Stimulated activated CD8-positive, alpha-beta memory T cell treated with anti-CD3 and anti-CD28 coated beads, Interleukin-12 subunit alpha, Interleukin-12 subunit beta, amount 100 ng/mL, for 1 hour (primary cell): ENCODE data around the gene AUTS2.

Experiments
- DNase-seq: peaks from one replicate; pipeline ENCODE4 v3.0.0-alpha.2; 2020; ENCODE audit warnings: low read depth

AUTS2 gene

DNA sequence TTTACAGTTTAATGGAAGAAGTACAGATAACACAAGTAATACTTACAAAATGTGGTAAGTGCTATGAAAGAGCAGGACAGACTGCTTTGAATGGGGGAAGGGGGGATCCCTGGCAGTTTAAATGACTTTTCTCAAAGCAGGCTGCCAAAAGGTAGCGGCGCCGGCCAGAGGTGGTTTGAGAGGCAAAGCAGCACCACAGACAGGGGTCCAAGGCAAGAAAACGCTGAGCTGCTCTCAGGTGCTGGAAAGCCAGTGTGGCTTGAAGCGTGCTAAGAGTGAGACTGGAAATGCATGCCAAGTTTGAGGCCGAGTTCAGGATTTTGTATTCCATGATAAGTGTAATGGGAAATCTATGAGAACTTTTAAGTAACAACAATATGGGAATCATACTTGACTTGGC lies 437.7 kb downstream of the AUTS2 start:
- no peak for DNase-seq

DNA sequence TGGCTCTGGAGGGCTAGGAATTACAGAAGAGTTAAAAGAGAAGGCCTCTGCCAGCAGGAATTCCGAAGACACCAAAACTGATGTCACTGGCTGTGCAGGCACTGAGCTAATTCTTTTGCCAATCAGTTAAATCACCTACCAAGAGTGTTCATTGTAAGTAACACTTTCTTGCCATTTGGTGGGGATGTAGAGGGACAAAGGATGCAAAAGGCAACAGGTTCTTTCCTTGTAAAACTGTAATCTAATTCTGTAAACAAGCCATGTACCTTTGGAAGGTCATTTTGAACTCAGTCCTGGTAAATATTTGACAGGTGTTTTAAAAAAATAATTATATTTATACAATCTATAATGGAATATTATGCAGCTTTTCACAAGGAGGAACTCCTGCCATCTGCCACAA lies 438.4 kb downstream of the AUTS2 start:
- DNase-seq: no peak

DNA sequence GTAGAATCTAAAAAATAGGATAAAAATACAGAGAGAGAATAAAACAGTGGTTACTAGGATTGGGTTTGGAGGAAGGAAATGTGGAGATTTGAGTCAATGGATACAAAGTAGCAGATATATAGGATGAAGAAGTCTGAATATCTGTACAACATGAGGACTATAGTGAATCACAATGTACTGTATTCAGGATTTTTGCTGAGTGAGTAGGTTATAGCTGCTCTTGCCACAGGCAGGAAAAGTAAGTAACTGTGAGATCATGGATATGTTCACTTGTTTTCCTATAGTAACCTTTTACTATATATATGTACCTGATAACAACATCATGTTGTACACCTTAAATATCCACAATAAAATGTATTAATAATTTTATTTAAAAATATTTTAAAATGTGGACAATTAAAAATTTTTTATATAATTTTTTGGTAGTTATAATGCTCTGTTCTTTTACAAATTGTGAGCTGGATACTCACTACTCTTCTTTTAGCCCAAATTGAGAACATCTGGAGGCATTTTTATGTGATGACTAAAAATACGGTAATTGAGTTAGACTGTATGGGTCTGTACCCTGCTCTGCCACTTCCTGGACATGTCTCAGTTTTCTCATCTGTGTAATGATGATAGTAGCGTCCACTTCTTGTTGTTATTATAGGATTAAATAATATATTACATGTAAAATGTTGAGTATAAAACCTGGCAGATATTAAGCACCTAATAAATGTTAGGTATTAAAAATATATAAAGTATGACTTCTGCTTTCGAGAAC lies 439.1 kb downstream of the AUTS2 start:
- no peak for DNase-seq

DNA sequence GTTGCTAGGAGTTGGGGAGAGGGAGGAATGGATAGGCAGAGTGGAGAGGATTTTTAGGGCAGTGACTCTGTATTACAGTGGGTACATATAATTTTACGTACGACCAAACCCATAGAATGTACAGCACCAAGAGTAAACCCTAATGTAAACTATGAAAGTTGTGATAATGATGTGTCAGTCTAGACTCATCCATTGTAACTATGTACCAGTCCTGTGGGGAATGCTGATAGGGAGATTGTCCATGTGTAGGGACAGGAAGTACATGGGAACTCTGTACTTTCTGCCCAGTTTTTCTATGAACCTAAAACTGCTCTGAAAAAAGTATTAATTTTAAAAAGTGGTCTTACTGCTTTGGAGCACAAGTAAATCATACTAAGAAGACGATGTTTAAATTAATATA lies 441.8 kb downstream of the AUTS2 start:
- no peak for DNase-seq

DNA sequence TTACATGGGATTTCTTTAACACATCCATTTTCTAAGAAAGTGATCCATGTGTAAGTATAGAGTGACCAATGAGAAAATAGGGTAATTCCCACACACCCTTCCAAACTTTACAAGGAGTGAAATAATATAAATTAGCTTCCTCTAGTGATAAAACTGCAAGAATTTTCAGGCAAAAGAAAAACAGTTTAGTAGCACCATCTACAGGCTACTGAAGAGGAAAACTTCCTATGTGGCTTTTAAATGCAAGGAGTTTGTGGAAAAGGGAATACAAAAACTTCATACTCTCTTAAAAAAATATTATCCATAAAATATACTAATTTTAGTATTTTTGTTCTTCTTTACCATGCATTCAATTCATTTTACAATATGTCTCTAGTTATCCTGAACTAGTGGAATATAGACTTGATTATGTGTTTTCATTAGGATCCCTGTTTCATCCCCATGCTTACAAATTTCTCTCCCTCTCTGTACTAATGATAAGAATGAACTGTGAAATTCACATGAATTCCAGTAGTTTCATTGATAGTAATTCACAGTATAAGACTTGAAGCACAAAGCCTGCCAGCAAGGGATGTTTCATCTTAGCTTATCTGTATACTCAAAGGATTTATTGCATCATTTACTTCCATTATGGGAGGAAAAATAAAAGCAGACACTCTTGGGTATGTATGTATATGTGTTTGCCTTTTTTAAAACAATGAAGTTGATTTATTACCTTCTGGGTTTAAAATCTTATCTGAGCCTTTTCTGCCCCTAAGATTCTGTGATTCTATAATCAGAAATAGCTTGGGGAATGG lies 442.9 kb downstream of the AUTS2 start:
- no peak for DNase-seq

DNA sequence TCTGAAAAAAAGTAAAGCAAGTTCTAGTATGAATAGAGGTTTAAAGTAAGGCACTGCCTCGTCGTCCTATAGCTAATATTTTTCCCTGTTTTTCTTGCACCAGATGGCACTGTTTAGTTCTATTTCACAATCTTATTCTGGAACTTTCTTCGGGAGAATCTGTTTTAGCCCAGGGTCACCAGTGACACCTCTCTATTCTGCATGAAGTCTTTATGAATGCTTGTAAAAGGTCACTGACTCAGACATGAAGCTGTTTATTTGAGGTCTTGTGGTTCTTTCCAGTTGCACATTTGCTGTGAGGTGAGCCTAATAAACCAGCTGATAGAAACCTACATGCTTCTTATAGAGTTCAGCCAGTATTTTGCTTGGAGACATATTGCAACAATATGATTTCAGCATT lies 444.3 kb downstream of the AUTS2 start:
- DNase-seq: no peak

DNA sequence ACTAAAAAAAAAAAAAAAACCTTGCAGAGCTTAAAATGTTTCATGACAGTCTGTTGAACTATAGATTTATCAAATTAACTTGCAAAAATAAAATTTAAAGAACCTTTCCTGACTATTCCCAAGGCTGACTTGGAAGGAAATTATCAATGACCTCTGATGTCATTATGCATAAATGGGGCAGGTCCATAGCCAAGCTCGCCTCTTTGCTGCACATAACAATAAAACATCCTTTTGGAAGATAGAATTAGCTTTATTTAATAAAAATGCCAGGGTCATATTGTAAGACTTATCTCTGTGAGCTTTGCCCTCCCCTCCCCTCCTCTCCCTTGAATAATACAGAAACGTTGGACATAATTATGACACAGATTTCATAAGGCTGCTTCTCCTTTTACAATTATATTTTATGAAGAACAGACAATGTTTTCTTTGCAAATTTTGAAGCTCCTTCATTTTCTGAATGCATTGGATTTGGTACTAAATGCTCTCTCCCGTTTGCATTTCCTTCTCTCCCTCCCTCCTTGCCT lies 444.8 kb downstream of the AUTS2 start:
- DNase-seq: no peak

DNA sequence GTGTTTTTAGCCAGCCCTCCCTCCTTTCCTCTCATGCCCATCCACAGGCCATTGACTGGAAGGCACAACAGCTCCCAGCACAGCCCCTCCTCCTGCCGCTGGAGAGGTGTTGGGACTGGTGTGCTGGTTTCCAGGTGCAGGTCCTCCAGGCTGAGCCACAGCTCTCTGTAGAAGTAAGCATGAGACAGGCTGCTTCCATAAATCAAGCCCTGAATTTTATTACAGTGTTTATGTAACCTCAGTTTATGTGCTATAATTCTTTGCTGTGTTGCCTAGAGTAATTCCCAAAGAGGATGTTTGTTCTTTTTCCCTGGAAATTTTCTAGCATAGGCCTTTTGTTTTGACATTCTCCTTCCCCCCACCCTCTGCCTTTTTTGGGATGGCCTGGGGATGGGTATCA lies 445.8 kb downstream of the AUTS2 start:
- DNase-seq: no peak

DNA sequence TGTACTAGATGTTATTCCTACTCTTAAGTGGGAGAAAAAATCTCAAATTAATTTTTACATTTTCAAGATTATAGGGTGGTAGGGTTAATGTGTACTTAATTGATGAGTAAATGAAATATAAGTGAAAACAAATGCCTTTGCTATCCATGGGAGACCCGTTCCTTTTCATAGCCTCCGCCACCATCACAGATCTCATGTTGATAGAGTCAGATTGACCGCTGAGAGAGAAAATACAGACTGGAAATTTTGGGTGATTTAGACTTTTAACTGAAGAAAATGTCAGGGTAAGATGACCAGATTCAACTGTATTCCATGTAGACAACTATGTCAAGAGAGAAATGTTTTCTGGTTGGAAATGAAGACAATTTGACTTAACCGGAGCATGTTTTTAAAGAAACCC lies 446.2 kb downstream of the AUTS2 start:
- DNase-seq: no peak

DNA sequence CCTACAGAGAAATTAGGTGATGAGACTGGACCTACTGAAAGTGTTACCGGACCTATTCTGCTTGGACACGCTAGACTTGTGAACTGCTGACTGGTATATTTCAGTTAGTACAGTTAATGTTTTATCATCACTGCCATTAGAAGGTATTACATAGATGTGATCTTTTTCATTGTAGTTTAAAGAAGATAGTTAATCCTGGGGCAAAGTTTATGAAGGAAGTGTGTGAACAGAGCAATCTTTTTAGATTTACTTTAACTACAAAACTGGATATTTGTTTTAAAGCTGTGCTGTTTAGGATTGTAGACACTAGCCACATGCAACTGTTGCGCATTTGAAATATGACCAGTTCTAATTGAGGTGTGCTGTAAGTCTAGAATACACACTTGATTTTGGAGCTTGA lies 446.7 kb downstream of the AUTS2 start:
- no peak for DNase-seq

DNA sequence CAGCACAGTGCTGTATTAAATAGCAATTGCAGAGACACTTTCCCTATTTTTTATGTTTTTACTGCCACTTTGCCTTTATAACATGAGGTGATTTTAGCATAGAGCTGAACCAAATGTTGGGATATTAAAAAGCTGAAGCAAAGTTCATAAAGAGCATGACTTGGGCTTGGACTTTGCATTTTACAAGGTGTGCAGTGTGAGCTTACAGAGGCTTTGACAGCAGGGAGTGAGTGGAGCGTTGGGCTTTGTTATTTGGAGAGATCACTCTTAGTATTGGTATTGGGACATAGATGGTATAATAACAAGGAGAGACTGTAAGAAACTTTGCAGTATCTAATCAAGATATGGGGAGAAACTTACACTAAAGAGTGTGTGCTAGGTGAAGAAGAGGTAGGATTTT lies 449.1 kb downstream of the AUTS2 start:
- DNase-seq: no peak

DNA sequence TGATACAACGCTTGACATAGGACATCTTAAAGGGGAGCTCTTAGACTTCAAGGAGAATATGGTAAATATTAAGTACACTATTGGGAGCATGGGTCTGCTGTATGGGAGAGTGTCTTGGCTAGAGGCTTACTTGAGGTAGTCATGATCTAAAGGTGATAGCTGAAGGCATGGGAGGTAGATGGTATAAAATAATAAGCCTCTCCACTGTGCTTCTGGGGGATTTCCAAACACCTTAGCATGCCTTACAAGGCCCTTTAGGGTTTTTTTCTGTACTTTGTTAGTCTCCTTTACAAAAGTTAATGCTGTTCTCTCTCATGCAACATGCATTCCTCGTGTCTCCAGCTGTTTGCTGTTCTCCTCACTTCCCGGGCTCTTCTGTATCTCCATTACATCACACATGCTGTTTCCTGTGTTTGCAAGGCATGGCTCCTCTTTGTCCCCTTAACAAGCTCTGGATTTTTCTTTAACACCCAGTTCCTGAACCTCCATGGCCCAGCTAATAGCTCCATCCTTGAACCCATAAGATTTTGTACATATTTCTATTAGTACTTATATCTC lies 449.7 kb downstream of the AUTS2 start:
- DNase-seq: no peak

DNA sequence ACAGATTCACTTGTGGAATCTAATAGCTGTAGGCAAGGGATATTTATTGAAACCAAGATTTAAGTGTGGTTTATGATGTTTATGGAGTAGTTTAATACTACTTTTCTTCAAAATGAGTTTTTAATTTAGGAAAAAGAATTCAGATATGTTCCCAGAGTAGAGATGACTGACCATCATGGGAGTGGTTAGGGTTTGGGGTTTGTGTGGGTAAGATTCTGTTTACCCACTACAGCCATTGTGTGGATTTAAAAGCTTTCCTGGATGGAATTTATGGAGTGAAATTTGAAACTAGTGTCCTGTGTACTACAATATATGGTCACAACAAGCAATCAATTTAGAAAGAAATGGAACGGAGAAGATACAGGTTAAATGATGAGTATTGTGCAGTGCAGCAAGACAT lies 453.5 kb downstream of the AUTS2 start:
- DNase-seq: no peak

DNA sequence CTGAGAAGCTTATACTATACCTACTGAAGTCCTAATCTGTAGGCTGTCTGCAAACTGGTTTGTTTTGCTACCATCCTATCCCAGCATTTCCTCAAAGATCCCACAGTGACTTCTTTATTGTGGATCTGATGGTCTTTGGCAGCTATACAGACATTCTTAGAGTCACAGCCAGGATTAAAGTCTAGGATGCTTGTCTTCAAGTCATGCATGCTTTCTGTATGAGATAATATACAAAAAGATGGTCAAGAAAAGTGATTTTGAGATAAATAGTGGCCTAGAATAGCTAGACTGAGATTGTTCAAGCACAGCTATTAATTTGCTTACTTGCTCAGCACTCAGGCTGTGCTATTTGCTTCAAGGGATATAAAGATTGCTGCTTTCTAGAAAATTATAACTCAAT lies 454.4 kb downstream of the AUTS2 start:
- DNase-seq: no peak

DNA sequence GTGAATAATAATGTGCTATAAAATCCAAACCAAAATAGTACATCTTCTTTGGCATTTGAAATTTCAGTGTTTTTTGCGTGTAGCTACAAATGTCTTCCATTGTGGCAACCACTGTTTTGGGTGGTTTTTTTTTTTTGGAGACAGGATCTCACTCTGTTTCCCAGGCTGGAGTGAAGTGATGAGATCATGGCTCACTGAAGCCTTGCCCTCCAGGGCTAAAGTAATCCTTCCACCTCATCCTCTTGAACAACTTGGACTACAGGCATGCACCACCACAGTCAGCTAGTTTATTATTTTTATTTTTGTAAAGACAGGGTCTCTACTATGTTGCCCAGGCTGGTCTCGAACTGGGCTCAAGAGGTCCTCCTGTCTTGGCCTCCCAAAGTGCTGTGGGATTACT lies 455.1 kb downstream of the AUTS2 start:
- no peak for DNase-seq

DNA sequence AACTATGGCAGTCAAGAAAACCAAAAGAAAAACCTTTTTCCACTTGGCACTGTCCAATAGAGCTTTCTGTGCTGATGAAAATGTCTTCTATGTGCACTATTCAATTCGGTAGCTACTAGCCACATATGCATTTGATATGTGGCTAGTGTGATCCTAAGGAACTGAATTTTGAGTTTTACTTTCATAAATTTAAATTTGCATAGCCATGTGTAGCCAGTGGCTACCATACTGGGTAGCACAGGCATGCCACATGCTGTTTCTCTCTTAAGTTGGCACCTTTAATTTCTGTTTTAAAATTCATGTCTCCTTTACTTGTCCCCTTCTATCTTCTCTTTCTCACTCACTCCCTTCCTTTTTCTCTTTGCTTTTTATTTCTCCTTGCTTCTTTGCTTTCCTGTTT lies 455.7 kb downstream of the AUTS2 start:
- DNase-seq: no peak

DNA sequence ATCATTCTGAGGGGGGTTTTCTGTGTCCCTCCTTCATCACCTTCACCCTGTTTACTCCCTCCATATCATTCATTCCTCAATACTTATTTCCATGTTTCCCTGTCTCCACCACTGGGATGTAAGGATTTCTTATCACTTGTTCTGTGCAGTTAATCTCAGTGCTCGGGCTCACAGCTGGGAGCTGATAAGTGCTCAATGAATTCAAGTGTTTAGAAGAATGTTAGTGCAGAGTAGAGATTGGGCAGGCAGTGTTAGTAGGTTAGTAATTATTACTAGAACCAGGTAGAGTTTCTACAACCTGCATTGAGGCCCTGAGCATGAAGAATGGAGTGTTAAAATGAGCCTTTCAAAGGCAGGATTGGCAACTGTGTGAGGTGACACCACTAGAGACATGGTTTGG lies 458.1 kb downstream of the AUTS2 start:
- no peak for DNase-seq

DNA sequence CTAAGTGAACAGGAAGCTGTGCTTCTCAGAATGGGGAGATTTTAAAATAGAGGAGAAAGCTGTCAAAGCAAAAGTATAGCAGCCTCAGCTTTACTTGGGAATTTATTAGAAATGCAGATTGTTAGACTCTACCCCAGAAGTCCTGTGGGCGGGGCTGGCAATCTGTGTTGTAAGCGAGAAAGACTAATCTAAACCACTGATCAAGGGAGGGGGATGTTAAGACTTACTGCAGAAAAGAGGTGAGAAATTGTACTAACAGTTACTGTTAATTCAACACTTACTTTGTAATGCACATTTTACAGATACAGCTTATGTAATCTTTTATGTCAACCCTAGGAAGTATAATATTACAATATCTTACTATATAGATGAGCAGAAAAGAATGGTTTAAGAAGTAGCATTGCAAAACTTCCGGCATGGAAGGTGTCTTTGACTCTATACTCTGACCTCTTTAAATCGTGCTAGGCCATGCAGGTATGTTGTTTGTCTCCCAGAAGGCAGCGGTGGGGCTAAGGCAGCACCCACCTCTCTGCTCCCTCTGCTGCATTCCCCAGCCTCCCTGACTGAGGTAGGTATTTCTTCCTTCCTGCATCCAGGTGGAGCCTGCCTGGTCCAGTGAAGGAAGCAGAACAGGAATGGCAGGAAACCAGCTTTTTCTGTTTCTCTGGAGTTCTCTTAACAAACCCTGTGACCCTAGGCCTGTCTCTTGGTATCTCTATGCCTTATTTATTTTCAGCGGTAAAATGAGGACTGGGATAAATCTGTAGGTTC lies 462.2 kb downstream of the AUTS2 start:
- no peak for DNase-seq

DNA sequence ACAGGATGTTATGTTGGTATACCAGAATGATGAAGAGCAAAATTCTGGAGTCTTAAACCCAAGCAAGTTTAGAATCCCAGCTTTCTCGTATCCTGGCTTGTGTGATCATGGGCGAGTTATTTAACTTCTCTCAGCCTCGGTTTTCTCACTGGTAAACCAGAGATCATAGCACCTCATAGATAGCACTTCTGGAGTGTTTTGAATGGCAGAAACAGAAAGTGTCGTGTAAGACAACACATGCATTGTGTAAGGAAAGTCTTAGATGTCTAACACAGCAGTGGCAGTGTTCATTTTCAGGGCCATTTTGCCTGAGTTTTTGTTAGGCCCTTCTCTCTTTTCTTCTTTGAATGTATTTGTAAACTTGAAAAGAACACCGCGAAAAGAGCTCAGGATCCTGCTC lies 465.1 kb downstream of the AUTS2 start:
- DNase-seq: no peak

DNA sequence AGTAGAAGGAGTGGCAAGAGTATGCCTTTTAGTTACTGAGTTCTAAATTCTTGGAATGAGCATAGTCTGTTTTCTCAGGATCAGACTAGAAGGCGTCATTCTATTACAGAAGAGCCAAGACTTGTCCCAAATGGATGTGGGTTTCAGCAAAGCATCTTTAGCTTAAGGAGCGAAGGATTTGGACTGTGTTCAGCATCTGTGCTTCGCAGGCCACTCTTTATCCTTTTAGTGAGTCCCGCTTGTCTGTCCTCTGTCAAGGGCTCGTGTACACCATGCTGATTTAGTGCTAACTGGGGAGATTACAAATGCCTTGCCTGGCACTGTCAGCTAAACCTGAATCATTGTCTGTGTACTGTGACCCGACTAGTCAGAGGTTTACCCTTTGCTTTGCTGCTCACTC lies 465.7 kb downstream of the AUTS2 start:
- DNase-seq: no peak

DNA sequence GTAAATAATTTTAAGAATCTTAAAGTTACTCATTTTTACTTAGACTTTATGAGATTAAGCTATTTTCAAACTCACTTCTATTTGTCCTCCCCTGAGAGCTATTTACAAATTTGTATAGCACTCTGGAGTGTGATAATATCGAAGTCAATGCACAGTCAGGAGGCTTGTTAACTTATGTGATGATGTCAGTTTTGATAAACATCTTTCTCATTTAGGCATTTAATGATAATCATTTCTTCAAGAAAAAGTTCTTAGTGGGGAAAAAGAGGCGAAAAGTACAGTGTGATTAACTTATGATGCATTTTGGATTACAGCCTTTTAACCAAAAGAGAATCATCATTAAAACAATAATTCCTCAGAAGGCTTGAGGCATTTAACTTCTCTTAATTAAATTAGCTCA lies 468.6 kb downstream of the AUTS2 start:
- DNase-seq: no peak

DNA sequence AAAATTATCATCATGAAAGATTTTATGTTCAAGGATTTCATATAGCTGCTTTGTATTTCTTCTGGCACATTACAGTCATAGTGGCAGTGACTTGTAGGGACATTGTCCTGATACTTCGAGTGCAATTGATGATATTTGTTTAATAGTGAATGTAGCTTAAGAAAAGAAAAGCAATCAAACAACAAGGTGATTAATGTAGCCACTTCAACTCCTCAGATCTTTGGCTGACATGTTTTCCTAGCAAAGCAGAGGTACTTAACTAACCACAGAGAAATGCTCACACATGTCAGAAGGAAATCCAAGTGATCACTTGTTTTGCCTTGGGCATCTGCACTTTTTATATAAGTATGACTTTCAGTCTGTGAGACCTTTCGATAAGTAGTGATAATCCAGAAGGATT lies 470.3 kb downstream of the AUTS2 start:
- no peak for DNase-seq
